Cardiac fibroblast (primary cell): ENCODE measurements around the gene FOXC2.

Source experiments
- DNase-seq, 2 donors: peaks; one replicate each; pipeline versions ENCODE4 v3.0.0 to v3.0.0-alpha.2; 2010; ENCODE audit warnings: low read depth in 2 of 2
- H3K4me3 ChIP-seq, 2 donors: replicated peaks in 1 of 2; 1 replicate in 1 of 2; 2 replicates in 1 of 2; pipeline ENCODE4 v1.5.1; 2011; ENCODE audit warnings: low read depth in 2 of 2, low read length in 2 of 2, mild to moderate bottlenecking in 2 of 2, moderate library complexity in 1 of 2
- TF ChIP-seq, protein P1 (sequence below): IDR thresholded peaks from one replicate; pipeline ENCODE4 v1.5.1; 2011; ENCODE audit warnings: low read depth, mild to moderate bottlenecking, low read length, inconsistent platforms

The FOXC2 gene

DNA sequence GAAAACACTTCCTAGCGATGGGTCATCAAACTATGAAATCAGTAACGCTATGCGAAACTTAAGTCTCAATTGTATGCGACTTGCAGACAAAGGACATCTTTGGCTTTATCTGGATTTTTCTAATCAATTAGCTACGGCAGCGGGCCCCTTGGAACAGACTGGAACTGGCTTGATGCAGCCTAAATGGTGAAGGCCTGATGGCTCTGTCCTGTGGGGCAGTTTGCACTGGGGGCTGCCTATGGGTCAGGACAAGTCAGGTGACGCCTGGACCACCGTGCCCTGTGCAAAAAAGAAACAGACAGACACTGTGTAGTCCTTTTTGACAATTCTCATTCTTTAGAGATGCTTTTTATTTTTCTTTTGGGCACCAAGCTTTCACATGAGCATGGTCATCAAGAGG lies 33.6 kb upstream of the FOXC2 start:
- TF ChIP-seq, protein P1, sequence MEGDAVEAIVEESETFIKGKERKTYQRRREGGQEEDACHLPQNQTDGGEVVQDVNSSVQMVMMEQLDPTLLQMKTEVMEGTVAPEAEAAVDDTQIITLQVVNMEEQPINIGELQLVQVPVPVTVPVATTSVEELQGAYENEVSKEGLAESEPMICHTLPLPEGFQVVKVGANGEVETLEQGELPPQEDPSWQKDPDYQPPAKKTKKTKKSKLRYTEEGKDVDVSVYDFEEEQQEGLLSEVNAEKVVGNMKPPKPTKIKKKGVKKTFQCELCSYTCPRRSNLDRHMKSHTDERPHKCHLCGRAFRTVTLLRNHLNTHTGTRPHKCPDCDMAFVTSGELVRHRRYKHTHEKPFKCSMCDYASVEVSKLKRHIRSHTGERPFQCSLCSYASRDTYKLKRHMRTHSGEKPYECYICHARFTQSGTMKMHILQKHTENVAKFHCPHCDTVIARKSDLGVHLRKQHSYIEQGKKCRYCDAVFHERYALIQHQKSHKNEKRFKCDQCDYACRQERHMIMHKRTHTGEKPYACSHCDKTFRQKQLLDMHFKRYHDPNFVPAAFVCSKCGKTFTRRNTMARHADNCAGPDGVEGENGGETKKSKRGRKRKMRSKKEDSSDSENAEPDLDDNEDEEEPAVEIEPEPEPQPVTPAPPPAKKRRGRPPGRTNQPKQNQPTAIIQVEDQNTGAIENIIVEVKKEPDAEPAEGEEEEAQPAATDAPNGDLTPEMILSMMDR: no peak
- no peak for DNase-seq
- no peak overlapping the region for H3K4me3 ChIP-seq

DNA sequence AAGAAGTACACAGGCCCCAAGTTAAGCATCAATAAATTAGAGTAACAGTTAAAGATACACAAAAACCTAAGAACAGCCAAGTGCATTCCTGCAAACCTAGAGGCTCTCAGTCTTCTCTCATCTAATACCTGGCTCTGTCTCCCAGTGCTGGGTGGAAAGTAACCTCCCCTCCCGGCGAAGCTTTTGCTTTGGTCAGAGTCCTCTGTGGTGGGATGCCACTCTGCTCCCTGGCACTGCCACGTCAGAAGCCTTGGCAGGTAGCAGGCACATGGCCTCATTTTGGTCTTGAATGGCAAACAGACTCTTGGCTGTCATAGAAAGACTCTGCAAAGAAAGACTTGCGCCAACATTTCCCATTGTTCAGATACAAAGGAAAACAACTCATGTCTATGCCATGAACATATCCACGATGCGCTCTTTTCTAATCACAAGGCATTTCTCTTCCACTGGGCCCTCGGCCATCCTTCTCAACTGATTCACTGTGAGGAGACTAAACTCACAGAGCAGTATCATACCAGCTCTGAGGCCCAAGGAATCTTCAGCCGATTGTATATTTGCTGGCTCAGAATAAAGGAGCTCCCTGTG lies 32.8 kb upstream of the FOXC2 start:
- no peak overlapping the region for H3K4me3 ChIP-seq
- no peak for DNase-seq
- TF ChIP-seq, protein P1: no peak

DNA sequence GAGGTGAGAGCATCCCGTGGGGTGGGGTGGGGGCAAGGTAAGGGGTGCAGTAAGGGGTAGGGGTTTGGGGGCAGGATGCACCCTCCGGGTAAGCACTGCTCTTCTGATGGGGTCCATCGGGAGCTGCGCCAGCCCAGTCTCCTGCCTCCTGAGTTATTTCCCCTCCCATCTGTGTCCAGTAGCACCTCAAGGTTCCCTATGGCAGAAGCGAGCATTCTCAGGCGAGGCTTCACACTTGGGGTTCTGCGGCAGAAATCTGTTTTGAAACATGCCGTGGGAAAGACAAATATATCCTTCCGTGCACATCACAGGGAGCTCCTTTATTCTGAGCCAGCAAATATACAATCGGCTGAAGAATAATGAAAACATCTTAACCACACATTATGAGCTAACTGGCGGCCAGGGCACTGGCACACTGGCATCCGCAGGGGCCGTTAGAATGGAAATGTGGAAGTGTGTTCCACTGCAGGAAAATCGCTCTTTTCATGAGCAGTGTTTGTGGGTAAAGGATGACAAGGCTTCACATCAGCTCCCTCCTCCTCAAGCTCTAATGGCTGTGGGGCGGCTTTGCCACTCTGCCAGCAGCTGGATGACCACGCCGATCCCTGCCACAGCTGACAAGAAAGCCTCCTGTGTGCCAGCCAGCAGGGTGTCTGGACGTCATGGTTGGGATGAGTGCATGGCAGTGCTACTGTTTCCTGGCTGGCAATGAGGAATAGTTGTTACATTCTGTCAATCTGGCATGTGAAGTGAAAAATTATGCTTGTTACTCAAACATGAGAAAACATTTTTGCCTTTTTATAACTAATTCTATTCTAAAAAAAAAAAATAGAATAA lies 31.6 kb upstream of the FOXC2 start:
- H3K4me3 ChIP-seq: no peak overlapping the region
- no peak for DNase-seq
- TF ChIP-seq, protein P1: no peak

DNA sequence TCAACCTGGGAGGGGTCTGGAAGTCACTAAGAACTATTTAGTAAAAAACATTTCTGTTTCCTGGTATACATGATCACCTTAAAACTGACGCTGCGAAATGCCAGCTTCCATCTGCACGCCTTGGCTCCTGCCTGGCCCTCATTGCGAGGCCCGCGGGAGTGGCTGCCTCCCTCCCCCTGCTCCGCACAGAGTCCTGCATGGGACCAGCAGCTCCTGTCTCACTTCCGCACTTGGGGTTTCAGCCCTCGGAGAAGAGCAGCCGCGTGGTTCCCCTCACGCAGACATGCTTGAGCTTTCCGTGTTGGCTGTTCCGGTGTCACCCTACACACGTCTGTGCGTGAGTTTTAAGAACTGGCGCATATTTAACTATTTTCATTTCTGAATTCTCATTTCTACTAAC lies 30.0 kb upstream of the FOXC2 start:
- no peak for DNase-seq
- TF ChIP-seq, protein P1: no peak
- no peak overlapping the region for H3K4me3 ChIP-seq

DNA sequence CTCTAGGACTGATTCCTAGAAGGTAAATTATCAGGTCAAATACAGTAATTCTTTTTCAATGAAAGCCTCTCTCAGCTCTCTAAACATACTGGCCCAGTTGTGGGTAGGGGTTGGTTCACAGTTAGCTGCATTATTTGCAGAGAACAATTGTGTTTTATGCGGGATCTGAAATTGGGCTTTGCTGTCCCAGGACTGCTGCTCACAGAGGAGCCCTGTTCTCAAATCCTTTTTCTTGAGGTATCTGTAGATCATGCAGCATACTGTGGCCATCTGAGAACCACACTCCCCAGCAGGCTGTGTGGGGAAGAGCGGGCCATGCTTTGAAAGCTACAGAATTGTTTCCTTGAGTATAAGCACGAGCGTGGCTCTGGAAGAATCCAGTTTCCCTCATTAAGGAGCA lies 29.1 kb upstream of the FOXC2 start:
- TF ChIP-seq, protein P1: no peak
- no peak for DNase-seq
- H3K4me3 ChIP-seq: no peak overlapping the region

DNA sequence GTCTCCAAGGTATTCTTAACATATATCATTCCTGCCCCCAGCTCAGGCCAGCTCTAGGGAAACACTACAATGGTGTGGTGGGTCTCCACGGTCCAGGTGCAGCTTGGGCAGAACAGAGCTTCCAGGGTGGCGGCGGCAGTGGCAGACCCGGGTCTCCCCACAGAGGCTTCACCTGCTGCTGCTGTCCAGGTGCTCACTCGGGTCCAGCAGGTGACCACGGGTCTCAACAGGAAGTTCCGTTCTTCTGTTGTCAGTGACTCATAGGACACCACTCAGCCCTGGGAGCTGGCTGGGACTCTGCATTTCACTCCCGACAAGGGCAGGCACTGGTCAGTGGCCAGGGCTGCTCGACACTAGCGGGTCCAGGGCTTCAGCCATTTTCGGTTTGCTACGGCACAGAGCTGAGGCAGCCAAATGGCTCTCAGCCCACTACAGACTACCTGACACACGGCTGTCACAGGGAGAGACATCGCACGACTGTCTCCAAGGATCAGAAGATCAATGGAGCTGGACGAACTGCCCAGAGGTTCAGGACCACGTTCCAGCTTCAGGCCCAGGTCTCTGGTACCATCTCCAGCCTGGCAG lies 28.3 kb upstream of the FOXC2 start:
- H3K4me3 ChIP-seq: no peak overlapping the region
- TF ChIP-seq, protein P1: no peak
- no peak for DNase-seq
